ENCODE results near the gene LRRC63. TPM values are rescaled to one million over a fixed set of nuclear protein-coding genes. Genes with fewer than 3 reads are reported as not detected.

Gene LRRC63
- total and polyA plus RNA-seq, 2 donors (not counting 3 experiments of a cell fraction or from before 2014, with no cell fraction given): 0.04 TPM; not detected in 1

- no peaks in the 10 kb centered on the region for H3K9me3 ChIP-seq (replicated peaks; ENCODE audit: control insufficient read depth, insufficient read depth, low read length)
- no peaks in the 10 kb centered on the region for H4K20me1 ChIP-seq (replicated peaks; ENCODE audit: control insufficient read depth, extremely low read depth, insufficient read depth, low read length)
- no peaks in the 10 kb centered on the region for H3K79me2 ChIP-seq (ENCODE audit: control insufficient read depth, insufficient read depth, low read length)
- no peak overlapping the region for H3K4me2 ChIP-seq (ENCODE audit: insufficient read depth, low read length)
- no peak overlapping the region for H3K27ac ChIP-seq (ENCODE audit: insufficient read depth, low read depth, low read length)
- FAIRE-seq: no peak
- H3K4me3 ChIP-seq (replicated peaks in 1 of 3; ENCODE audit: insufficient read depth in 1 of 3, low read depth in 1 of 3, low read length in 3 of 3): no peak overlapping the region
- ChIA-PET CTCF (interaction anchor here (1.0 to 3.7 kb wide), 11 partner anchors 8 to 163 kb away, joined by 3 to 25 read pairs (median 4); no protein-coding TSS in a partner anchor), POLR2A (no interaction called here)
- no peaks in the 10 kb centered on the region for H3K27me3 ChIP-seq (ENCODE audit: control insufficient read depth in 2 of 2, insufficient read depth in 2 of 2, low read length in 2 of 2)
- intact Hi-C loops (cut with micrococcal nuclease): loop anchor here (1.0 to 2.0 kb wide), 2 partner anchors 125 to 129 kb away; no protein-coding TSS in a partner anchor
- dilution Hi-C loops (cut with MboI; ENCODE audit: extremely low pct_ligation_motif_present, low sequenced_read_pairs): no loop called here
- H2AFZ ChIP-seq (ENCODE audit: low read depth, low read length): no peak overlapping the region
- no peak for DNase-seq (ENCODE audit: low read depth, low spot score)
- no peak for TF ChIP-seq MAX (IDR thresholded peaks at IDR 0.05; ENCODE audit: insufficient read depth, insufficient read length)
- no peak for TF ChIP-seq GATA2 (IDR thresholded peaks at IDR 0.05; ENCODE audit: insufficient read depth, insufficient read length, low read depth, low read length)
- TF ChIP-seq FOS (IDR thresholded peaks at IDR 0.05; ENCODE audit: borderline replicate concordance, insufficient read depth, low read length): no peak
- TF ChIP-seq JUN (IDR thresholded peaks at IDR 0.05; ENCODE audit: borderline replicate concordance, insufficient read depth, insufficient read length, low read depth): no peak
- no peak for TF ChIP-seq EZH2 (IDR thresholded peaks at IDR 0.05; ENCODE audit: borderline replicate concordance, low read depth, low read length, severe bottlenecking)
- TF ChIP-seq POLR2AphosphoS5 (IDR thresholded peaks at IDR 0.05; ENCODE audit: insufficient read depth, low read depth, low read length): no peak
- H3K36me3 ChIP-seq (ENCODE audit: control insufficient read depth in 2 of 2, extremely low read depth in 1 of 2, insufficient read depth in 2 of 2, low read length in 2 of 2): no peaks in the 10 kb centered on the region
- H3K9me1 ChIP-seq (replicated peaks; ENCODE audit: control insufficient read depth, extremely low read depth, insufficient read depth, low read length): no peaks in the 10 kb centered on the region
- no peak overlapping the region for H3K9ac ChIP-seq (replicated peaks; ENCODE audit: extremely low read depth, insufficient read depth, low read length)
- BruUV-seq (replicated peaks): no TSS peak
- no peaks in the 10 kb centered on the region for H3K4me1 ChIP-seq (ENCODE audit: control insufficient read depth, extremely low read depth, insufficient read depth, low read length)
These were observed 77.7 kb downstream of the LRRC63 start for GRCh38 chr13:46289260-46289955.

DNA sequence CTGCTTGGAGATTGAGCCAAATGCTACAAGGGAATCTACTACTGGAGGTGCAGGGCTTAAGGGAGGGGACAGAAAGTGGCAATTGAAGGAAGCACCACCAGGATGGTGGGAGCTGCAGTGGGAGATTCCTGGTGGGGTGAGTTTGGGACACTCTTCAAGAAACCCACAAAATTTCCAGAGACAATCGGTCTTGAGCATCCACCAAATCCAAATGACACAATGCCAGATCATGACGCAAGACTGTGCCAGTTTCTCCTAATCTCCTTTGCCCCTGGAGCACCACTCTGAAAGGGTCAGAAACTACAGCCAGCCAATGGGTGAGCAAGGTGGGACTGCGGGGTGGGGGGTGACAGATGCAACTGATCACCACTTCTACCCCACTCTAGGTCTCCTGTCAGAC, 78.7 kb downstream of the LRRC63 start:
- Histone ChIP-seq H2AFZ (ENCODE audit: low read depth, low read length) (no peak overlapping the region), H3K4me2 (ENCODE audit: insufficient read depth, low read length) (no peak overlapping the region), H3K36me3 (ENCODE audit: control insufficient read depth in 2 of 2, extremely low read depth in 1 of 2, insufficient read depth in 2 of 2, low read length in 2 of 2) (no peaks in the 10 kb centered on the region), H3K4me1 (ENCODE audit: control insufficient read depth, extremely low read depth, insufficient read depth, low read length) (peaks cover 6% of the 10 kb centered on the region), H3K4me3 (replicated peaks in 1 of 3; ENCODE audit: insufficient read depth in 1 of 3, low read depth in 1 of 3, low read length in 3 of 3) (no peak overlapping the region), H3K9ac (replicated peaks; ENCODE audit: extremely low read depth, insufficient read depth, low read length) (no peak overlapping the region), H3K9me1 (replicated peaks; ENCODE audit: control insufficient read depth, extremely low read depth, insufficient read depth, low read length) (no peaks in the 10 kb centered on the region), H3K27ac (ENCODE audit: insufficient read depth, low read depth, low read length) (no peak overlapping the region), H3K79me2 (ENCODE audit: control insufficient read depth, insufficient read depth, low read length) (no peaks in the 10 kb centered on the region), H4K20me1 (replicated peaks; ENCODE audit: control insufficient read depth, extremely low read depth, insufficient read depth, low read length) (no peaks in the 10 kb centered on the region), H3K27me3 (ENCODE audit: control insufficient read depth in 2 of 2, insufficient read depth in 2 of 2, low read length in 2 of 2) (no peaks in the 10 kb centered on the region), H3K9me3 (replicated peaks; ENCODE audit: control insufficient read depth, insufficient read depth, low read length) (no peaks in the 10 kb centered on the region)
- DNase-seq (ENCODE audit: low read depth, low spot score) (no peak), FAIRE-seq (no peak)
- intact Hi-C loops (cut with micrococcal nuclease) (no loop called here), dilution Hi-C loops (cut with MboI; ENCODE audit: extremely low pct_ligation_motif_present, low sequenced_read_pairs) (no loop called here)
- no peak for TF ChIP-seq MYC (IDR thresholded peaks at IDR 0.05; ENCODE audit: low read depth, low read length)
- no peak for TF ChIP-seq POLR2AphosphoS5 (IDR thresholded peaks at IDR 0.05; ENCODE audit: insufficient read depth, low read depth, low read length)
- TF ChIP-seq, protein P1, sequence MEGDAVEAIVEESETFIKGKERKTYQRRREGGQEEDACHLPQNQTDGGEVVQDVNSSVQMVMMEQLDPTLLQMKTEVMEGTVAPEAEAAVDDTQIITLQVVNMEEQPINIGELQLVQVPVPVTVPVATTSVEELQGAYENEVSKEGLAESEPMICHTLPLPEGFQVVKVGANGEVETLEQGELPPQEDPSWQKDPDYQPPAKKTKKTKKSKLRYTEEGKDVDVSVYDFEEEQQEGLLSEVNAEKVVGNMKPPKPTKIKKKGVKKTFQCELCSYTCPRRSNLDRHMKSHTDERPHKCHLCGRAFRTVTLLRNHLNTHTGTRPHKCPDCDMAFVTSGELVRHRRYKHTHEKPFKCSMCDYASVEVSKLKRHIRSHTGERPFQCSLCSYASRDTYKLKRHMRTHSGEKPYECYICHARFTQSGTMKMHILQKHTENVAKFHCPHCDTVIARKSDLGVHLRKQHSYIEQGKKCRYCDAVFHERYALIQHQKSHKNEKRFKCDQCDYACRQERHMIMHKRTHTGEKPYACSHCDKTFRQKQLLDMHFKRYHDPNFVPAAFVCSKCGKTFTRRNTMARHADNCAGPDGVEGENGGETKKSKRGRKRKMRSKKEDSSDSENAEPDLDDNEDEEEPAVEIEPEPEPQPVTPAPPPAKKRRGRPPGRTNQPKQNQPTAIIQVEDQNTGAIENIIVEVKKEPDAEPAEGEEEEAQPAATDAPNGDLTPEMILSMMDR (IDR thresholded peaks at IDR 0.05; ENCODE audit: extremely low read depth in 1 of 2, insufficient read depth in 1 of 2, low read depth in 1 of 2, low read length in 2 of 2): no peak
- TF ChIP-seq MAX (IDR thresholded peaks at IDR 0.05; ENCODE audit: insufficient read depth, insufficient read length): no peak
- TF ChIP-seq FOS (IDR thresholded peaks at IDR 0.05; ENCODE audit: borderline replicate concordance, insufficient read depth, low read length): no peak
- TF ChIP-seq POLR2A (IDR thresholded peaks at IDR 0.05; ENCODE audit: low read depth, low read length): no peak
- no peak for TF ChIP-seq EZH2 (IDR thresholded peaks at IDR 0.05; ENCODE audit: borderline replicate concordance, low read depth, low read length, severe bottlenecking)
- TF ChIP-seq GATA2 (IDR thresholded peaks at IDR 0.05; ENCODE audit: insufficient read depth, insufficient read length, low read depth, low read length): no peak
- TF ChIP-seq JUN (IDR thresholded peaks at IDR 0.05; ENCODE audit: borderline replicate concordance, insufficient read depth, insufficient read length, low read depth): no peak
- BruUV-seq (replicated peaks): no TSS peak
- POLR2A ChIA-PET: no interaction called here
- CTCF ChIA-PET: interaction anchor here (1.2 to 3.7 kb wide), 8 partner anchors 14 to 164 kb away, joined by 3 to 25 read pairs (median 4); no protein-coding TSS in a partner anchor
